Stomach (tissue), 4 donors: Measurements from ENCODE around the gene SLC6A5.

Source experiments
- EP300 ChIP-seq: sonication (generic); formaldehyde crosslinking; IDR thresholded peaks from one replicate; pipeline ENCODE4 v1.6.1; 2017; ENCODE audit warnings: antibody characterized with exemption
- POLR2A ChIP-seq, 4 donors: fragments of 450-650 bp; IDR thresholded peaks; one replicate each; pipeline ENCODE4 v1.6.1; 2016; ENCODE audit warnings: antibody characterized with exemption in 4 of 4, control low read depth in 2 of 4, mild to moderate bottlenecking in 1 of 4, moderate library complexity in 1 of 4
- POLR2AphosphoS5 ChIP-seq, 3 donors: sonication (generic); formaldehyde crosslinking; IDR thresholded peaks; one replicate each; pipeline ENCODE4 v1.6.1; 2016; ENCODE audit warnings: antibody characterized with exemption in 3 of 3
- TF ChIP-seq, protein P1 (sequence below), 7 experiments: fragments of 450-650 bp in 4 of 7; fragments of 200-600 bp in 3 of 7; sonication (generic) in 3 of 7; IDR thresholded peaks; one replicate each; pipeline ENCODE4 v1.5.1; 2016 to 2019; ENCODE audit warnings: antibody characterized with exemption in 7 of 7, control low read depth in 2 of 7, mild to moderate bottlenecking in 1 of 7

DNA sequence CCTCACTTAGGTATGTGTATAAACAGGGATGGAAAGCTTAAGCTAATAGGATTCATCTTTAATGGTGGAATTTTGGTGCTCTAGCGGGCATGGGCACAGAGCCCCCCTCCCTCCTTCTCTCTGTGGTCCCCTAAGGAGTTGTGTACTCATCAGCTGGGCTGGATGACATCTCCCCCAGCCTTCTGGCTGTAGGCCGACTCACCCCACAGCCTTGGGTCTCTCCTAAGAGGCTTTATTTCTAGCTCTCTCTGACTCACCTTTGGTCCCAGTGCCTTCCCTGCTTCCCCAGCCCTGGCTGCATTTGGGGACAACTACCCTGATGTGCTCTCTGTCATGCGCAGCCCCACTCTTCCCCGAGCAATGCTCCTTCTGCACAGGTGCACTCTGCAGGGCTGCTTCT lies 26.9 kb downstream of the SLC6A5 start:
- TF ChIP-seq POLR2A (IDR thresholded peaks at IDR 0.05) (no peak), EP300 (no peak), POLR2AphosphoS5 (IDR thresholded peaks at IDR 0.05) (no peak)
- TF ChIP-seq, protein P1, sequence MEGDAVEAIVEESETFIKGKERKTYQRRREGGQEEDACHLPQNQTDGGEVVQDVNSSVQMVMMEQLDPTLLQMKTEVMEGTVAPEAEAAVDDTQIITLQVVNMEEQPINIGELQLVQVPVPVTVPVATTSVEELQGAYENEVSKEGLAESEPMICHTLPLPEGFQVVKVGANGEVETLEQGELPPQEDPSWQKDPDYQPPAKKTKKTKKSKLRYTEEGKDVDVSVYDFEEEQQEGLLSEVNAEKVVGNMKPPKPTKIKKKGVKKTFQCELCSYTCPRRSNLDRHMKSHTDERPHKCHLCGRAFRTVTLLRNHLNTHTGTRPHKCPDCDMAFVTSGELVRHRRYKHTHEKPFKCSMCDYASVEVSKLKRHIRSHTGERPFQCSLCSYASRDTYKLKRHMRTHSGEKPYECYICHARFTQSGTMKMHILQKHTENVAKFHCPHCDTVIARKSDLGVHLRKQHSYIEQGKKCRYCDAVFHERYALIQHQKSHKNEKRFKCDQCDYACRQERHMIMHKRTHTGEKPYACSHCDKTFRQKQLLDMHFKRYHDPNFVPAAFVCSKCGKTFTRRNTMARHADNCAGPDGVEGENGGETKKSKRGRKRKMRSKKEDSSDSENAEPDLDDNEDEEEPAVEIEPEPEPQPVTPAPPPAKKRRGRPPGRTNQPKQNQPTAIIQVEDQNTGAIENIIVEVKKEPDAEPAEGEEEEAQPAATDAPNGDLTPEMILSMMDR (IDR thresholded peaks at IDR 0.05) = no peak
